ENCODE results near the gene PNCK.

DNA sequence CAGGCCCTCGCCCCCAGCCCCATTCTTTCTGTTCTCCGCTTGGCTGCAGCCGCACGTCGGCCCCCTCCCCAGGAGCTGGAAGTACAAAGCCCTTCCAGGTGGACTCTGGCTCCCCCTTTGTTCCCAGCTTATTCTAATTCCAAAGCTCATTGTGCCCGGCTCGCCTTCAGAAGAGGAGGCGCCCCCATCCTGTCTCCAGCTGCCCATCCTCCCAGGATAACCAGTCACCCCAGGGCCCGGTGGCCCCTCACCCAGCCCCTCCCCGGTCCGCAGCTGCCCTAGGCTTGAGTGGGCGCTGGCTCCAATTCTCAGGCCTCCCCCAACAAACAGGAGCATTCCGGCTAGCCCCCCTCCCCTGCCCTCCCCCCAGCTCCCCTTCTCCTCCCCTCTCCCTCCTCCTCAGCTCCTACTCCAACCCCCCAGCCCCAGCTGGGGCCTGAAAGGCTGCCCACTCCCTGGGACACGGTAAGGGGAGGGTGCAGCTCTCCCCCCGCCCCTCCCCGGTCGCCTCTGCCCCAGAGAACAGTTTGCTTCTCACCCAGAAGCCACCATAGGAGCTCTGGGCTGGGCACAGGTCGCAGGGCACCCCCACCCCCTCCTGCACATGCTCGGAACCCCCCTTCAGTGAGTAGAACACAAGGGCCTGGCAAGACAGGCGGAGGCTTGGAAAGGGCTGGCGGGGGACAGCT lies 11.0 kb upstream of the PNCK start:
- TF ChIP-seq, protein P1, sequence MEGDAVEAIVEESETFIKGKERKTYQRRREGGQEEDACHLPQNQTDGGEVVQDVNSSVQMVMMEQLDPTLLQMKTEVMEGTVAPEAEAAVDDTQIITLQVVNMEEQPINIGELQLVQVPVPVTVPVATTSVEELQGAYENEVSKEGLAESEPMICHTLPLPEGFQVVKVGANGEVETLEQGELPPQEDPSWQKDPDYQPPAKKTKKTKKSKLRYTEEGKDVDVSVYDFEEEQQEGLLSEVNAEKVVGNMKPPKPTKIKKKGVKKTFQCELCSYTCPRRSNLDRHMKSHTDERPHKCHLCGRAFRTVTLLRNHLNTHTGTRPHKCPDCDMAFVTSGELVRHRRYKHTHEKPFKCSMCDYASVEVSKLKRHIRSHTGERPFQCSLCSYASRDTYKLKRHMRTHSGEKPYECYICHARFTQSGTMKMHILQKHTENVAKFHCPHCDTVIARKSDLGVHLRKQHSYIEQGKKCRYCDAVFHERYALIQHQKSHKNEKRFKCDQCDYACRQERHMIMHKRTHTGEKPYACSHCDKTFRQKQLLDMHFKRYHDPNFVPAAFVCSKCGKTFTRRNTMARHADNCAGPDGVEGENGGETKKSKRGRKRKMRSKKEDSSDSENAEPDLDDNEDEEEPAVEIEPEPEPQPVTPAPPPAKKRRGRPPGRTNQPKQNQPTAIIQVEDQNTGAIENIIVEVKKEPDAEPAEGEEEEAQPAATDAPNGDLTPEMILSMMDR (IDR thresholded peaks at IDR 0.05) = no peak
- no peak for TF ChIP-seq POLR2A (IDR thresholded peaks at IDR 0.05)

Data from adrenal gland (tissue), 5 donors.